Measurements from ENCODE around the gene SLCO3A1.

DNA sequence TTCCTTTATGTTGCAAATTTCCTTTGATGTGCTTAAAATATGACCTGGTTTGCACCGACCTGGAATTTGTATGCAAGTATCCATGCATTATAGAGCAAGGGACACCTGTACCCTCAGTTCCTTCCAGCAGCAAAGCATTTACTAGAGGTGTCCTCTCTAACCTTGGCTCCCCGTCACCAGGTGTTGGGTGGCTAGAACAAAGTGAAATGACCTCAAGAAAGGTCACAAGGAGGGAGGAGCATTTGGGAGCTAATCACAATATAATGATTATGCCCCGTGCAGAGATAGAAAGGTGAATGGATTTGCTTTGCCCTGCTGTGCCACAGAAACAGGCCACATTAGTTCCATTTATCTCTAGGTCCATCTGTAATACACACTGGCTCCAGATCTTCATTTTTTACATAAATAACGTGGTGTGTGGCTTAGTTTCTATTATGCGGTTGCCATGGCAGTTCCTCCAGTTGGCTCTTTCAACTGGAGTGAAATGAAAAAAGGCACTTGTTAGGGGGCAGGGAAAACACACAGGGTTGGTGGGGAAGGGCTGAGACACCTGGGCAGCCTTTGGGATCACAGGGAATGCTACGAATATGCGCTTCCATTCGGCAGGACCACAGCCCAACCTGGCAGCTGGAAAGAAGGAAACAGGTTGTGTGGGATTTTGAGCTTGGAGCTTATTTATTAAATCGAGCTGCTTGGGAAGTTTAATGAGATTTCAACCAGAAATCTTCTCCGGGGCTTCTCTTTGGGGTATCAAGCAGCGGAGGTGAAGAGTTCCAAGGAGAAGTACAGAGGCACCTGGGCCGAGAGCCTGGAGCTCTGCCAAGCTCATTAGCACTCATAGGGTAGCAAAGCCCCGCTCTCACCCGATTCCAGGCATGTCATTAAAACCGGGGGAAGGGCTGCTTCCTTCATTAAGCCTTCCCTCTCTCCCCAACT, 306.7 kb downstream of the SLCO3A1 start:
- TF ChIP-seq, protein P1, sequence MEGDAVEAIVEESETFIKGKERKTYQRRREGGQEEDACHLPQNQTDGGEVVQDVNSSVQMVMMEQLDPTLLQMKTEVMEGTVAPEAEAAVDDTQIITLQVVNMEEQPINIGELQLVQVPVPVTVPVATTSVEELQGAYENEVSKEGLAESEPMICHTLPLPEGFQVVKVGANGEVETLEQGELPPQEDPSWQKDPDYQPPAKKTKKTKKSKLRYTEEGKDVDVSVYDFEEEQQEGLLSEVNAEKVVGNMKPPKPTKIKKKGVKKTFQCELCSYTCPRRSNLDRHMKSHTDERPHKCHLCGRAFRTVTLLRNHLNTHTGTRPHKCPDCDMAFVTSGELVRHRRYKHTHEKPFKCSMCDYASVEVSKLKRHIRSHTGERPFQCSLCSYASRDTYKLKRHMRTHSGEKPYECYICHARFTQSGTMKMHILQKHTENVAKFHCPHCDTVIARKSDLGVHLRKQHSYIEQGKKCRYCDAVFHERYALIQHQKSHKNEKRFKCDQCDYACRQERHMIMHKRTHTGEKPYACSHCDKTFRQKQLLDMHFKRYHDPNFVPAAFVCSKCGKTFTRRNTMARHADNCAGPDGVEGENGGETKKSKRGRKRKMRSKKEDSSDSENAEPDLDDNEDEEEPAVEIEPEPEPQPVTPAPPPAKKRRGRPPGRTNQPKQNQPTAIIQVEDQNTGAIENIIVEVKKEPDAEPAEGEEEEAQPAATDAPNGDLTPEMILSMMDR (conservative IDR thresholded peaks at IDR 0.05 in 1 of 2, IDR thresholded peaks at IDR 0.05 in 1 of 2; ENCODE audit: low read depth in 1 of 2, low read length in 2 of 2) = no peak
- no peak for TF ChIP-seq EZH2 (IDR thresholded peaks at IDR 0.05; ENCODE audit: low read length, missing control alignments)
